GM10847 (cell line): ENCODE data around the gene ADAP2.
A peak's percentile ranks its signal among the peaks of the same experiment; 100 is the strongest.

Experiments used
- POLR2A ChIP-seq: IDR thresholded peaks from 2 replicates; pipeline ENCODE4 v1.6.1; 2011; ENCODE audit not compliant: insufficient read length; ENCODE audit errors: extremely low read depth

Gene ADAP2

GRCh38 chr17:30961209-30962188 is 39.8 kb downstream of the ADAP2 start:
- TF ChIP-seq POLR2A: no peak

DNA sequence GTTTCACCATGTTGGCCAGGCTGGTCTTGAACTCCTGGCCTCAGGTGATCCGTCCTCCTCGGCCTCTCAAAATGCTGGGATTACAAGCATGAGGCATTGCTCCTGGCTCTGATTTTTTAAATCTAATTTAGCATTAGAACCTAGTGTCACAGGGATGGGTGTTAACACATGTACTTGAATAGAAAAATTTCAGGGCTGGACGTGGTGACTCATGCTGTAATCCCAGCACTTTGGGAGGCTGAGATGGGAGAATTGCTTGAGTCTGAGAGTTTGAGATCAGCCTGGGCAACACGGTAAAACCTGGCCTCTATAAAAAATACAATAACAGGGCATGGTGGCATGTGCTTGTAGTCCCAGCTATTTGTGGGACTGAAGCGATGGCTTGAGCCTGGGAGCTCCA is 43.1 kb downstream of the ADAP2 start:
- no peak for TF ChIP-seq POLR2A

DNA sequence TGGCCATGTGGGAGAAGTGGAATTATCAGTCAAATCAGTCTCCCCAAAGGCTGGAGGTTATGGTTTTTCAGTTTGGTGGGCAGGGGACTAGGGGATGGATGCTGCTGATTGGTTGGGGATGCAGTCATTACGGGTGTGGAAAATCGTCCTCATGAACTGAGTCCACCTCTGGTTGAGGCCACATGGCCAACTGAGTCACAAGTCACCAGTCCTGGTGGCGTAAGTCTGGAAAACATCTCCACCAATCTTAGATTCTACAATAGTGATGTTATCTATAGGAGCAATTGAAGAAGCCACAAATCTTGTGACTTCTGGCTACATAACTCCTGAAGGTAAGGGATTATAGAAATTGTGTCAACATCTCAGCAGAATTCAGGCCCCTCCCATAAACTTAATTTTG is 43.9 kb downstream of the ADAP2 start:
- no peak for TF ChIP-seq POLR2A

DNA sequence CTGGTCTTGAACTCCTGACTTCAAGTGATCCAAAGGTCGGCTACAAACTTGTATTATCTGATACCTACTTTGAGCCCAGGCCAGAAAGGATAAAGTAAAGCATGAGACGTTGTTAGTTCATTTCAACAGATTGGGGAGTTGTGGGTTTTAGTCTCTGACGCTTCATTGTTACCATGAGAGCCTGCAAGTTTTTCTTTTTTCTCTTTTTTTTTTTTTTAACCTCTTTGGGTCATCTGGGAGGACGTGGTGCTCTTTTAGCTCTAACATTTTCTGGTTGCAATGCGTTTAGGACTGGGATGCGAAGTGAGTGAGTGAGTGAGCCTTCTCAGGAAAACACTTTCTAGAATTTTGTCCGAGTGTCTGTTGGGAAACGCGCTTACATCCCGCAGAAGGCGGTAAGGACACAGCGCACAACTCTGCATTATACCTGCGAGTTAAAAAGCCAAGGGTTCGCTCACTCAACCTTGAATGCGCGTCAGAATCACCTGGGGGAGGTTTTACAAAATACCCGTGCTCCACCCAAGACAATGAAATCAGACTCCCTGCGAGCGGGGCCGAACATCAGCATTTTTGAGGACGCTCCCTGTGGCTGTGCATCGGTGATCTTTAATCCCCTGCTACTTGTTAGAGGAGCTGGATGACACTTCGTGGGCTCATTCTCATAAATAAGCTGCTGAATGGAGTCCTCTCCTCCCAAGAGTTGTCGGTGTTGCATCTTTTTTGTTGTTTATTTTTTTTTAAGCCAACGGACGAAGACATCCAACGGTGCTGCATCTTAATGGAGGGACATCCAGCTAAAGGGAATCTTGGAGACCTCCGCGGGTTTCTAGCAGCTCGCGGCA is 48.5 kb downstream of the ADAP2 start:
- TF ChIP-seq POLR2A: no peak

DNA sequence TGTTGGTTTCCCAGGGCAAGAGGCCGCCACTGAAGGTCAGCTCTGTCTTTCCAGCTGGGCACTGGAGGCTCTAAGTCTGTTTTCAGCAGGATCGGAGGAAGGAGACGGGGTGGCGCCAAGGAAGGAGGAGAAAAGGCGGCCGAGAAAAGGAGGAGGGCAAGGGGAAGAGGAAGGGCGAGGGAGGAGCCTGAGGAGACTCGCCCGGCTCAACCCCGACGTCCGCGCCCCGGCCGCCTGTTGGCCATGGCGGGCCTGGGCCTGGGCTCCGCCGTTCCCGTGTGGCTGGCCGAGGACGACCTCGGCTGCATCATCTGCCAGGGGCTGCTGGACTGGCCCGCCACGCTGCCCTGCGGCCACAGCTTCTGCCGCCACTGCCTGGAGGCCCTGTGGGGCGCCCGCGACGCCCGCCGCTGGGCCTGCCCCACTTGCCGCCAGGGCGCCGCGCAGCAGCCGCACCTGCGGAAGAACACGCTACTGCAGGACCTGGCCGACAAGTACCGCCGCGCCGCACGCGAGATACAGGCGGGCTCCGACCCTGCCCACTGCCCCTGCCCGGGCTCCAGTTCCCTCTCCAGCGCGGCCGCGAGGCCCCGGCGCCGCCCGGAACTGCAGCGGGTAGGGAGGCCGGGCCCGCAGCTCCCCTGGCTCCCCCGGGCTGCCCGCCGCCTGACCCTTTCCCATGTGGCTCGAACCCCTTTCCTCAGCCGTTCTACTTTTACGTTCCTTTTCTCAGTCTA is 49.3 kb downstream of the ADAP2 start, which contains the start of gene RNF135:
Gene RNF135 (plus strand): TSS at position 209 of the 737 bp plus-strand sequence. CDS start 35 bp downstream, at position 244.
- TF ChIP-seq POLR2A: peak; percentile 90

GRCh38 chr17:30975042-30975820 is 53.5 kb downstream of the ADAP2 start:
- no peak for TF ChIP-seq POLR2A

DNA sequence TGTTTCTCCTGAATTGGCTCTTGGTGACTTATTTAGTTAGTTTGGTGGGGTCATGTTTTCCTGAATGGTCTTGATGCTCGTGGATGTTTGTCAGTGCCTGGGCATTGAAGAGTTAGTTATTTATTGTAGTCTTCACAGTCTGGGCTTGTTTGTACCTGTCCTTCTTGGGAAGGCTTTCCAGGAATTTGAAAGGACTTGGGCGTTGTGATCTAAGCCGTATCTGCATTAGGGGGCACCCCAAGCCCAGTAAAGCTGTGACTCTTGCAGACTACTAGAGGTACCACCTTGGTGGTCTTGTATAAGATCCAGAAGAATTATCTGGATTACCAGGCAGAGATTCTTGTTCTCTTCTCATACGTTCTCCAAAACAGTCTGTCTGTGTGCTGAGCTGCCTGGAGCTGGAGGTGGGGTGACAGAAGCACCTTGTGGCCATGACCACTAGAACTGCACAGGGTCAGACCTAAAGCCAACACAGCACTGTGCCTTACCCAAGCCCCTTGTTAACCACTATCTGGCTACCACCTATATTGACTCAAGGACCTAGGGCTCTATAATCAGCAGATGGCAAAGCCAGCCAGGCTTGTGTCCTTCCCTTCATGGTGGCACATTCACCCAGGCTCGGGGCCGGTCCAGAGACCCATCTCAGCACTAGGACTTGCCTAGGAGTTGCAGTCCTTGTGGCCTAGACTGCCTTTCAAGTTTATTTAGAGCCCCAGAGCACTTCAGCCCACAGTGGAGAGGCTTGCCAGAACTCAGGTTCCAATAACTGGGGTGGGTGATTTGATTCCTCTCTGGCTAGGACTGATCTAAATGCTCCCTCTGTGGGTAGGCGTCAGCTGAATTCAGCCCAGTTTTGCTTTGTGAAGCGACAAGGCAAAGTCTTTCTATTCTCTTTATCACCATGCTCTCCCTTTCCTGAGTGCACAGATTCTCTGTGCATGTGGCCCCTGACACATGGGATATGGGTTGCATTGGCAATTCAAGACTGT is 60.1 kb downstream of the ADAP2 start:
- TF ChIP-seq POLR2A: no peak

- TF ChIP-seq POLR2A: no peak
Observed at GRCh38 chr17:30982855-30983254, 61.1 kb downstream of the ADAP2 start.

DNA sequence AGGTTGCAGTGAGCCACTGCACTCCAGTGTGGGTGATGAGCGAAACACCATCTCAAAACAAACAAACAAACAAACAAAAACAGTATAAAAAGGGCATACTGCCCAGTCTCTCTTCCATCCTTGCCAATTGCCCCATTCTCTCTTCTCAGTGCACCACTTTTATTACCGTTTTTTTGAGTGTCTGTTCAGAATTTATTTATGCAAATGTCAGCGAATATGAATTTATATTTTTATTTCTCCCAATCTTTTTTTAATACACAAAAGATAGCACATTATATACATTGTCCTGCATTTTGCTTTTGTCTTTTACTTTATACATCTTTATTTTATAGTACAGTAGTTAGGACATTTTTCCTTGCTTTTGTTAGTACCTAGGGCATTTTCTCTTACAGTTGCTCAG is 68.7 kb downstream of the ADAP2 start:
- TF ChIP-seq POLR2A: no peak

DNA sequence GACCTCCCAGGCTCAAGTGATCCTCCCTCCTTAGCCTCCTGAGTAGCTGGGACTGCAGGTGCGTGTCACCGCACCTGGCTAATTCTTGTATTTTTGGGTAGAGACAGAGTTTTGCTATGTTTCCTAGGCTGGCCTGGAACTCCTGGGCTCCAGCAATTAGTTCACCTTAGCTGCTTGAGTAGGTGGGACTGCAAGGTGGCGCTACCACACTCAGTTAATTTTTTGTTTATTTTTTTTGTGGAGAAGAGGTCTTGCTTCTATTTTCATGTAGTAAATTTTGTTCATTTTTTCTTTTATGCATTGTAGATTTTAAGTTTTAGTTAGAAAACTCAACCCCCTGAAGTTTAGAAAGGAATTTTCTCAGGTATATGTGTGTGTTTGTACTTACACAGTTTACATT is 70.8 kb downstream of the ADAP2 start:
- no peak for TF ChIP-seq POLR2A

DNA sequence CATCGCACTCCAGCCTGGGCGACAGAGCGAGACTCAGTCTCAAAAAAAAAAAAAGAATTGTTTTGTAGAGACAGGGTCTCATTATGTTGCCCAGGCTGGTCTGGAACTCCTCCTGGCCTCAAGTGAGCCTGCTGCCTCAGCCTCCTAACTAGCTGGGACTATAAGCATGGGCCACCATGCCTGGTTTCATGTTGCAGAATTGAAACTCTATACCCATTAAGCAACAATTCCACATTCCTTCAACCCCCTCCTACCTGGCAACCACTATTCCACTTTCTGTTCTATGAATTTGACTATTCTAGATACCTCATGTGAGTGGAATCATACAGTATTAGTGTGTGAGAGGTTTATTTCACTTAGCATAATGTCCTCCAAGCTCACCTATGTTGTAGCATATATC is 73.6 kb downstream of the ADAP2 start:
- no peak for TF ChIP-seq POLR2A

GRCh38 chr17:30996486-30996885 is 74.7 kb downstream of the ADAP2 start:
- TF ChIP-seq POLR2A: no peak

DNA sequence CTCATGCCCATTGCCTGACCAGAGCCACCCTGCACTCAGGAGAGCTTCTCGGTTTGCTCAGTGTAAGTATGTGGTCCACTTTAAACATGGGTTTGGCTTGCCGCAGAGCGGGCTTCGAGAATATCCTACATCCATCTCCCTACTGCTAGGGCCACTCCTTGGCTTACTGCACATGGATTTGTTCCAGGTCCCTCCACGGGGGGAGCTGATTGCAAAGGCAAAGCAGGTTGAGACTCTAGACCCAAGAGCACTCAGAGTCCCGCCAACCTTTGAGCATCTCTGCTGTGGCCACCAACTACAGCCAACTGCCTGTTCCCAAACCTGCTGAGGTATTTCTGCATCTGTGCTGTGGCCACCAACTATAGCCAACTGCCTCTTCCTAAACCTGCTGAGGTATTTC is 75.5 kb downstream of the ADAP2 start:
- no peak for TF ChIP-seq POLR2A

DNA sequence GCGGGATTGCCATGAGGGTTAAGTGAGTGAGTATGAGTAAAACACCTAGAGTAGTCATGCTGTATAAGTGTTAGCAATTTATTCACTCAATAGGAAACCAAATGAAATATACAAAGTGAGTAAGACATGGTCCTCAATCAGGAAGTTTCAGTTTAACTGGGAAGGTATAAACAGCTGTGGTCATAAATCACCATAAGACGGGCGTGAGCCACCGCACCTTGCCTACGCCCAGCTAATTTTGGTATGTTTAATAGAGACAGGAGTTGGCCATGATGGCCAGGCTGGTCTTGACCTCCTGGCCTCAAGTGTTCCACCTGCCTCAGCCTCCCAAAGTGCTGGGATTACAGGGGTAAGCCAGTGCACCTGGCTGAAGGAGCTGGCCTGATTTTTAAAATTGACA is 76.1 kb downstream of the ADAP2 start:
- TF ChIP-seq POLR2A: no peak

DNA sequence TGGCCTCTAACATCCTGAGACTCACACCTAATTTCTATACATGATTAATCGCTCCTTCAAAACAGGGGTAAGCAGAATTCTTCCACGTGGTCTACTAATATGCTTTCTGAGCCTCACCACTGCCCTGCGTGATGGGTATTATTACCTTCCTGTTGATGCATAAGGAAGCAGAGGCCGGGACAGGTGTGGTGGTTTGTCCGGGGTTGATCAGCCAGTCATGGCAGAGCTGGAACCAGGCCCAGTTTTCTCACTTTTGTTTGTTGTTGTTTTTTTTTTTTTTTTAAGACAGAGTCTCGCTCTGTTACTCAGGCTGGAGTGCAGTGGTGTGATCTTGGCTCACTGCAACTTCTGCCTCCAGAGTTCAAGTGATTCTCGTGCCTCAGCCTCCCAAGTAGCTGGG is 80.3 kb downstream of the ADAP2 start:
- TF ChIP-seq POLR2A: no peak
